SK-N-MC (cell line): ENCODE results near the gene CDH23.
"Not testable (repeated sequence)": the region's sequence is repeated elsewhere in the genome, so short reads cannot be mapped to it uniquely, and the experiment has no call there.

Source experiments
- DNase-seq: peaks from one replicate; pipeline ENCODE4 v3.0.0-alpha.2; 2011; ENCODE audit warnings: low read depth, low spot score
- H3K27ac ChIP-seq: fragments of 200-600 bp; sonication (generic); 2 replicates; pipeline ENCODE4 v1.5.1; 2016; ENCODE audit warnings: mixed run types
- H3K36me3 ChIP-seq: fragments of 200-600 bp; sonication (generic); 2 replicates; pipeline ENCODE4 v1.6.1; 2017; ENCODE audit warnings: antibody characterized with exemption, low read length, mixed read lengths; ENCODE audit not compliant: insufficient read depth
- H3K4me3 ChIP-seq: fragments of 200-600 bp; sonication (generic); 2 replicates; pipeline ENCODE4 v1.5.1; 2016
- H3K9ac ChIP-seq: fragments of 200-600 bp; sonication (generic); 2 replicates; pipeline ENCODE4 v1.8.0; 2017; ENCODE audit warnings: mixed run types, mixed read lengths; ENCODE audit not compliant: insufficient read length
- H3K9me3 ChIP-seq: fragments of 200-600 bp; sonication (generic); 2 replicates; pipeline ENCODE4 v1.6.1; 2017; ENCODE audit warnings: low read depth, mild to moderate bottlenecking, antibody characterized with exemption, low read length, moderate library complexity, mixed read lengths
- EZH2 ChIP-seq: fragments of 200-600 bp; sonication (generic); IDR thresholded peaks from one replicate; pipeline ENCODE4 v1.6.1; 2017; ENCODE audit warnings: antibody characterized with exemption
- FOXP2 ChIP-seq: optimal IDR thresholded peaks from 2 replicates; pipeline ENCODE3; 2011; ENCODE audit warnings: mild to moderate bottlenecking, moderate library complexity; ENCODE audit not compliant: insufficient read depth; ENCODE audit errors: extremely low read length, control extremely low read depth
- POLR2AphosphoS5 ChIP-seq: IDR thresholded peaks from 2 replicates; pipeline ENCODE4 v1.6.1; 2012; ENCODE audit warnings: mild to moderate bottlenecking, low read depth, low read length, borderline replicate concordance

CDH23 gene

DNA sequence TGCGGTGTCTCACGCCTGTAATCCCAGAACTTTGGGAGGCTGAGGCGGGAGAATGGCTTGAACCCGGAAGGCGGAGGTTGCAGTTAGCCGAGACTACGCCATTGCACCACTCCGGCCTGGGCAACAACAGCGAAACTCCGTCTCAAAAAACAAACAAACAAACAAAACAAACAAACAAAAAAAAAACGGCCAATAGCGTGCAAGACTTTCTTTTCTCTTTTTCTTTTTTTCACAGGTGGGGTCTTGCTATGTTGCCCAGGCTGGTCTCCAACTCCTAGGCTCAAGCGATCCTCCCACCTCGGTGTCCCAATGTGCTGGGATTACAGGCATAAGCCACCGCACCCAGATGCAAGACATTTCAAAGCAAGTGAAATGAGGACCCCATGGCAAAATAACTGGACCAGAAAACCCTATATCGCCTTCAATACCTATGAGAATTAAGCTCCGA, 452.8 kb downstream of the CDH23 start:
- no peaks in the 10 kb centered on the region for H3K9me3 ChIP-seq
- no peaks in the 10 kb centered on the region for H3K36me3 ChIP-seq
- H3K27ac ChIP-seq = no peak overlapping the region
- TF ChIP-seq FOXP2 = no peak
- TF ChIP-seq EZH2 = no peak
- peak overlapping the region; percentile 82 for H3K4me3 ChIP-seq
- DNase-seq = no peak
- H3K9ac ChIP-seq = no peak overlapping the region

DNA sequence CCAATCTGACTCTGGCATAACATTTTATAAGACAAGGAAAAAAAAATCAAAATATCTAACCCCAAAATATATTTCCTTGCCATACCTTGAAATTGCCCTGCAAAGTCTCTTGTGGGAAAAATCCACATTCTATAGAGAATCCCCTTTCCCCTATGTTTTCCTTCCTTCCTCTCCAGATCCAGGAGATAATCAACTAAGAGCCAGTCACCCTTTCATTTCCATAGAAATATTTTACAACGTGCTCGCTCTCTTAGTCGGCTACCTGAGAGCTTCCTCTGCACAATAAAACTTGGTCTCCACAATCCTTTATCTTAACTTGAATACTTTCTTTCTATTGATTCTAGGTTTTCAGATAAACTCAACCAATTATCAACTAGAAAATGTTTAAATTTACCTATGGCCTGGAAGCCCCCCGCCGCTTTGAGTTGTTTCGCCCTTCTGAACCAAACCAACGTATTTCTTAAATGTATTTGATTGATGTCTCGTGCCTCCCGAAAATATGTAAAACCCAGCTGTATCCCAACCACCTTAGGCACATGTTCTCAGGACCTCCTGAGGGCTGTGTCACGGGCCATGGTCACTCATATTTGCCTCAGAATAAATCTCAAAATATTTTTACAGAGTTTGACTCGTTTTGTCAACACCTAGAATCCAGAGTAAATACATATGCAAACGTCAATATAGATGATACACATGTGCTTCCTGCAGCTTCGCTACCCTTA, 453.5 kb downstream of the CDH23 start:
- no peak for DNase-seq
- Histone ChIP-seq H3K4me3 (peak overlapping the region; percentile 82), H3K27ac (no peak overlapping the region), H3K9me3 (no peaks in the 10 kb centered on the region), H3K36me3 (no peaks in the 10 kb centered on the region), H3K9ac (peak overlapping the region; percentile 84)
- TF ChIP-seq EZH2 (no peak), FOXP2 (no peak), POLR2AphosphoS5 (no peak)

DNA sequence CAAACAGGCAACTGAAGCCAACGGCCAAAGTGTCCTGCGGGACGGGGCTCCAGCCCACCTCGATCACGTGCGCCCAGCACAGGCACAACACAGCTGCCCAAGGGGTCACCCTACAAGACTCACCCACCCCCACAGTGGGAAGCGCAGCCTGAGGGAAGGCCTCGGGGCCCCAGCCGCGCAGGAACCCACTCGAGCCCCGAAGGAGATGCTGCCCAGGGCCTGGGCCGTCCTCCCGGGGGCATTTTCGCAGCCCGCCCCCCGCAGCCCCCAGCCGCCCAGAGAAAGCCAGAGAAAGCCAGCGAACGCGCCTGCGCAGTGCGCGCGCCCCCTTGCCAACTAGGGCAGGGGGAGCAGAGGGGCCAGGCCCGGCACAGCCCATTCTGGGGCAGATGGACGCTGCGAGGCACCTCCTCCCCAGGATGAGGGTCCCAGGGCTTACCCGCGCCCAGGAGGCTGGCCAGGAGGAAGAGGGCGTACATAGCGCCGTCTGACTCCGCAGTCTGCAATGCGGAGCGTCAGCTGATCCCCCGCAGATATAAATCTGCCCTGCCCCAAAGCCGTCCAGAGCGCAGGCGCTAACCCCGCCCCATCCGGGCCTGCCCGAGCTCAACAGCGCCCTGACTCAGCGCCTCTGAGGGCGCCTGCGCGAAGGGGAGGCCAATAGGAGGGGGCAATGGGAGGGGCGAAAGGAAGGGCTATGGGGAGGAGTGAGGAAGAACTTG, 454.2 kb downstream of the CDH23 start, which contains the start of gene PSAP:
Gene PSAP, minus strand, starts transcription at position 509 of the 722 bp plus-strand sequence. Its CDS starts 30 bp downstream, at position 479.
- H3K4me3 ChIP-seq = peak within 1 kb of the TSS; percentile 82
- no peaks in the 10 kb centered on the region for H3K36me3 ChIP-seq
- no peaks in the 10 kb centered on the region for H3K9me3 ChIP-seq
- peak within 1 kb of the TSS; percentile 84 for H3K9ac ChIP-seq
- H3K27ac ChIP-seq = peak within 1 kb of the TSS; percentile 62; the same call in 1 of the 2 replicates
- DNase-seq = peak; percentile 66
- TF ChIP-seq POLR2AphosphoS5 = peak; percentile 93
- peak; percentile 35 for TF ChIP-seq FOXP2
- no peak for TF ChIP-seq EZH2

DNA sequence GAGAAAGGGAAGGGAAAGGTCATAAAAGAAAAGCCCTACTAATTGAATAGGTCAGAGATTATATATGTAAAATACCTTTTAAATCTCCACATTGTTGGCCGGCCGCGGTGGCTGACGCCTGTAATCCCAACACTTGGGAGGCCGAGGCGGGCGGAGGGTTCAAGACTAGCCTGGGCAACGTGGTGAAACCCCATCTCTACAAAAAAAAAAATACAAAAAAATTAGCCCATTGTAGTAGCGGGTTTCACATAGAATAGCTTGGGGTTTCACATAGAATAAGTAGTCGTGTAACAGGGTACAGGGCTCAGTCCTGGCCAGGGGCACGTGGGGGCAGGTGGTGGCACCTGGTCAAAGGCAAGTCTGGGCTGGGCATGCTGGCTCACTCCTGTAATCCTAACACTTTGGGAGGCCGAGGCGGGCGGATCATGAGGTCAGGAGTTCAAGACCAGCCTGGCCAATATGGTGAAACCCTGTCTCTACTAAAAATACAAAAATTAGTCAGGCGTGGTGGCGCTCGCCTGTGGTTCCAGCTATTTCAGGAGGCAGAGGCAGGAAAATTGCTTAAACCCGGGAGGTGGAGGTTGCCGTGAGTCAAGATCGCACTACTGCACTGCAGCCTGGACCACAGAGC, 454.9 kb downstream of the CDH23 start:
- Histone ChIP-seq H3K4me3 (peak overlapping the region; percentile 82), H3K27ac (peak overlapping the region; percentile 62; the same call in 1 of the 2 replicates)
- not testable (repeated sequence) for H3K9me3 ChIP-seq, H3K9ac ChIP-seq, DNase-seq, H3K36me3 ChIP-seq

DNA sequence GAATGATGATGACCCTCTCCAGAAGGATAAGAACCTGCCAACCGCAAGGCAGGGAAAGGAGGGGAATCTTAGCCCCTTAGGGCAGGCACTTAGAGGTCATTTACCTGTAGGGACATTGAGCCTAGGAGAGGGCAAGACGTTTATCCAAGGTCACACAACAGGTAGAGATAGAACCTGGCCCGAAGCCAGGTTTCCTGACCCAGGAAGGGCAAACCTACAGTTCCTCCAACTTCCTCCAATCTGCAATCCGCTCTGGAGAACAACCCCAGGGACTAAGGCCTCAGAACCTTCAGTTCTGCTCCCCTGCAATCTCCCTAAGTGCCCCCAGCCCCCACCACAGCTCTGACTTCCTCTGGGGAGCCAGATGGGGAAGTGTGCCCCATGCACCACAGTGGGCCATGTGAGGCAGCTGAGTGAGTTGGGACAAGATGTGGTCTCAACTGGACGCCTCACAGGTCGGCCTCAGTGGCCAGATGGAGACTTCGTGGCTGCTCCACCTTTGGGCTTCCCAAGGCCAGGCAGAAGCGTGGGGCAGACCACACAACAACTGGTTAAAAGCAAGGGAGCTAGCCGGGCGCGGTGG, 455.7 kb downstream of the CDH23 start:
- Histone ChIP-seq H3K4me3 (no peak overlapping the region), H3K9me3 (no peaks in the 10 kb centered on the region), H3K27ac (no peak overlapping the region), H3K36me3 (no peaks in the 10 kb centered on the region), H3K9ac (no peak overlapping the region)
- no peak for DNase-seq
- TF ChIP-seq EZH2 = no peak
- no peak for TF ChIP-seq POLR2AphosphoS5
- no peak for TF ChIP-seq FOXP2

DNA sequence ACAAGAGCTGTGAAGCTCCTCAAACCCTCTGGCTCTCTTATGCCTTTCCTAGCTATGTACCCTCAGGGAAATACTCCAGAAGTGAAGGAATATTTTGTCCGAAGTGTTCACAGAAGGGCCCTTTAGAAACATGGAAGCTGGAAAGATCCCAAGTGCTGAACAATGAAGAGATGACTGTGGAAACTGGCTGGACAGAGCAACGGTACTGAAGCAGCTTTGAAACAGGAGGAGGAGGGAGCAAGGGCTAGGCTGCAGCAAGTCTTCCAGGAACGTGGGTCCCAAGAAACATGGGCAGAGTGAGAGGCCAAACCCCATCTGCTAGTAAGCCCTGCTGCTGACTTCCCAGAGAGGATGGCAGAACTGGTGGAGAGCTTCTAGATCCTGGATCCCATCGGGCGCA, 457.3 kb downstream of the CDH23 start:
- Histone ChIP-seq H3K4me3 (no peak overlapping the region), H3K9ac (no peak overlapping the region), H3K9me3 (no peaks in the 10 kb centered on the region), H3K36me3 (no peaks in the 10 kb centered on the region), H3K27ac (no peak overlapping the region)
- no peak for DNase-seq
- no peak for TF ChIP-seq FOXP2
- no peak for TF ChIP-seq POLR2AphosphoS5
- no peak for TF ChIP-seq EZH2

DNA sequence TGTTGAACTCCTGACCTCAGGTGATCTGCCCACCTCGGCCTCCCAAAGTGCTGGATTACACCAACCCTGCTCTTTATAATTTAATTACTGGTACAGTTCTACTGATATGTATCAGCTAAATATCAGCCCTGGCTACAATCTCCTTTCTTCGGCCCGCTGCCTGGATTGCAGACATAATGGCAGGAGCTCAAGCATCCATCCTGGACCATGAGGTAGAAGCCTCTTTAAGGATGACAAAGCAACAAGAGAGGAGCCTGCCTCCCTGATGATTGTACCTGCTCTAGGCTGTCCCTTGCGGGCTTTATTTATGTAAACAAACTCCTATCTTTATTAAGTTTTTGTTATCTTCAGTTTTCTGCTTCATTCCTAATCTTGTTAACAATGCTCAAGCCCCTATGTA, 459.9 kb downstream of the CDH23 start:
- H3K9me3 ChIP-seq = no peaks in the 10 kb centered on the region
- no peaks in the 10 kb centered on the region for H3K36me3 ChIP-seq
- no peak overlapping the region for H3K9ac ChIP-seq
- TF ChIP-seq FOXP2 (no peak), EZH2 (no peak), POLR2AphosphoS5 (no peak)
- no peak overlapping the region for H3K27ac ChIP-seq
- no peak for DNase-seq
- H3K4me3 ChIP-seq = no peak overlapping the region
